GM12865 (cell line): Measurements from ENCODE around the gene GEMIN2.
"Not testable (repeated sequence)": the region's sequence is repeated elsewhere in the genome, so short reads cannot be mapped to it uniquely, and the experiment has no call there.

Source experiments
- DNase-seq: peaks from one replicate; pipeline ENCODE4 v3.0.0; 2010; ENCODE audit warnings: low read depth
- H3K4me3 ChIP-seq: 2 replicates; pipeline ENCODE4 v1.5.1; 2011; ENCODE audit warnings: mild to moderate bottlenecking, low read depth, low read length, control low read depth
- CTCF ChIP-seq: IDR thresholded peaks from 2 replicates; pipeline ENCODE4 v1.5.1; 2011; ENCODE audit warnings: low read length, control low read depth, low read depth, inconsistent platforms; ENCODE audit not compliant: insufficient read depth; ENCODE audit errors: missing control alignments

The GEMIN2 gene

GRCh38 chr14:39087493-39087892, 26.6 kb upstream of the GEMIN2 start:
- no peak overlapping the region for H3K4me3 ChIP-seq
- TF ChIP-seq CTCF: no peak
- DNase-seq: no peak

- DNase-seq: no peak
- no peak for TF ChIP-seq CTCF
- no peak overlapping the region for H3K4me3 ChIP-seq
These were observed 23.5 kb upstream of the GEMIN2 start for GRCh38 chr14:39090548-39091111.

GRCh38 chr14:39091716-39092115, 22.4 kb upstream of the GEMIN2 start:
- TF ChIP-seq CTCF: no peak
- DNase-seq: no peak

GRCh38 chr14:39094515-39094914, 19.6 kb upstream of the GEMIN2 start:
- no peak overlapping the region for H3K4me3 ChIP-seq
- TF ChIP-seq CTCF: no peak
- DNase-seq: no peak

More at GRCh38 chr14:39091716-39092115, 22.4 kb upstream of the GEMIN2 start:
- H3K4me3 ChIP-seq: no peak overlapping the region

GRCh38 chr14:39097159-39097558, 17.0 kb upstream of the GEMIN2 start:
- DNase-seq: no peak
- no peak for TF ChIP-seq CTCF
- no peak overlapping the region for H3K4me3 ChIP-seq

GRCh38 chr14:39099215-39099614, 14.9 kb upstream of the GEMIN2 start:
- not testable (repeated sequence) for H3K4me3 ChIP-seq, DNase-seq

- TF ChIP-seq CTCF: no peak
- no peak for DNase-seq
- H3K4me3 ChIP-seq: no peak overlapping the region
These were observed 14.4 kb upstream of the GEMIN2 start for GRCh38 chr14:39099748-39100147.
